PC-9 (cell line): ENCODE results near the gene RAB39B.

Experiments used
- CTCF ChIP-seq: fragments of 200-600 bp; sonication (generic); conservative IDR thresholded peaks from 2 replicates; pipeline ENCODE4 v1.6.1; 2017; ENCODE audit warnings: mixed run types, antibody characterized with exemption, mild to moderate bottlenecking, moderate library complexity
- EZH2 ChIP-seq: fragments of 200-600 bp; sonication (generic); IDR thresholded peaks from 2 replicates; pipeline ENCODE4 v1.8.0; 2017; ENCODE audit warnings: antibody characterized with exemption, low read depth

GRCh38 chrX:155251391-155251790, 12.9 kb downstream of the RAB39B start:
- TF ChIP-seq CTCF = no peak
- TF ChIP-seq EZH2 = no peak
